Keratinocyte (primary cell): ENCODE data around the gene TPK1. TPM values are rescaled to one million over a fixed set of nuclear protein-coding genes. Genes with fewer than 3 reads are reported as not detected.

Source experiments
- DNase-seq: peaks from one replicate; pipeline ENCODE4 v3.0.0-alpha.2; 2011; ENCODE audit warnings: low read depth, missing footprints, low spot score
- FAIRE-seq: peaks from 2 replicates; lab custom pipeline; 2011; peaks lifted over from hg19 to GRCh38; lab: Jason Lieb, UNC
- H2AFZ ChIP-seq: 2 replicates; pipeline ENCODE4 v1.6.0; 2012; ENCODE audit warnings: low read length, control low read depth, inconsistent platforms; ENCODE audit not compliant: control insufficient read depth
- H3K27ac ChIP-seq: 2 replicates; pipeline ENCODE4 v1.5.1; 2011; ENCODE audit warnings: low read length; ENCODE audit not compliant: control insufficient read depth, insufficient read depth
- H3K27me3 ChIP-seq: 3 replicates; pipeline ENCODE4 v1.6.0; 2011; ENCODE audit warnings: low read length; ENCODE audit not compliant: control insufficient read depth, insufficient read depth; ENCODE audit errors: extremely low read depth
- H3K36me3 ChIP-seq, 2 experiments: 2 replicates in 1 of 2; 3 replicates in 1 of 2; pipeline ENCODE4 v1.5.1; 2011; ENCODE audit warnings: low read length in 2 of 2, mild to moderate bottlenecking in 1 of 2; ENCODE audit not compliant: control insufficient read depth in 2 of 2, insufficient read depth in 2 of 2; ENCODE audit errors: extremely low read depth in 1 of 2
- H3K4me1 ChIP-seq: 3 replicates; pipeline ENCODE4 v1.5.1; 2011; ENCODE audit warnings: low read length; ENCODE audit not compliant: control insufficient read depth, insufficient read depth; ENCODE audit errors: extremely low read depth
- H3K4me2 ChIP-seq: 3 replicates; pipeline ENCODE4 v1.6.0; 2011; ENCODE audit warnings: low read depth, low read length; ENCODE audit not compliant: control insufficient read depth, insufficient read depth; ENCODE audit errors: extremely low read depth
- H3K4me3 ChIP-seq, 3 experiments: fragments of 200-600 bp in 1 of 3; sonication (generic) in 1 of 3; 2 replicates in 2 of 3; 3 replicates in 1 of 3; pipeline ENCODE4 v1.5.1; 2011 to 2016; ENCODE audit warnings: low read length in 3 of 3, mild to moderate bottlenecking in 3 of 3, control low read depth in 2 of 3, inconsistent platforms in 1 of 3, low read depth in 1 of 3, mixed read lengths in 1 of 3, mixed run types in 1 of 3, moderate library complexity in 1 of 3; ENCODE audit not compliant: control insufficient read depth in 2 of 3, insufficient read depth in 2 of 3; ENCODE audit errors: extremely low read depth in 1 of 3
- H3K79me2 ChIP-seq: 2 replicates; pipeline ENCODE4 v1.6.0; 2012; ENCODE audit warnings: low read length; ENCODE audit not compliant: control insufficient read depth, insufficient read depth
- H3K9ac ChIP-seq: 3 replicates; pipeline ENCODE4 v1.6.0; 2011; ENCODE audit warnings: low read length; ENCODE audit not compliant: control insufficient read depth, insufficient read depth; ENCODE audit errors: extremely low read depth
- H3K9me1 ChIP-seq: 3 replicates; pipeline ENCODE4 v1.6.0; 2011; ENCODE audit warnings: low read length; ENCODE audit not compliant: control insufficient read depth, insufficient read depth; ENCODE audit errors: extremely low read depth
- H3K9me3 ChIP-seq: 2 replicates; pipeline ENCODE4 v1.5.1; 2012; ENCODE audit warnings: low read depth, low read length; ENCODE audit not compliant: control insufficient read depth
- H4K20me1 ChIP-seq: 3 replicates; pipeline ENCODE4 v1.6.0; 2011; ENCODE audit warnings: low read length; ENCODE audit not compliant: control insufficient read depth, insufficient read depth; ENCODE audit errors: extremely low read depth
- EZH2 ChIP-seq: IDR thresholded peaks from one replicate; pipeline ENCODE4 v1.6.1; 2012; ENCODE audit warnings: inconsistent platforms, mild to moderate bottlenecking, low read length, moderate library complexity
- dilution Hi-C: fragments of 300-500 bp; cut with MboI; formaldehyde crosslinking; loops from one replicate; pipeline ENCODE4 v1.7.0; 2020; ENCODE audit warnings: low sequenced_read_pairs; ENCODE audit not compliant: extremely low pct_ligation_motif_present
- polyA plus RNA-seq, 5 experiments: library from polyadenylated mRNA; depleted of rRNA in 3 of 5; stranded (reverse) in 3 of 5; stranded (forward) in 1 of 5; unstranded in 1 of 5; fragments of >200 nt; gene quantifications; 1 replicate in 1 of 5; 2 replicates in 3 of 5; 3 replicates in 1 of 5; pipeline versions ENCODE4 v1.2.1 to v1.2.3, GENCODE V29; 2011 to 2012; ENCODE audit warnings: missing spikeins in 2 of 5, low read depth in 1 of 5, low replicate concordance in 1 of 5
- TF ChIP-seq, protein P1 (sequence below), 3 experiments: IDR thresholded peaks in 1 of 3; conservative IDR thresholded peaks in 1 of 3; optimal IDR thresholded peaks in 1 of 3; 2 replicates in 2 of 3; 3 replicates in 1 of 3; pipeline versions ENCODE3 to v1.5.1; 2011; ENCODE audit warnings: low read length in 3 of 3, mild to moderate bottlenecking in 3 of 3, moderate library complexity in 2 of 3, control low read depth in 1 of 3, inconsistent platforms in 1 of 3; ENCODE audit not compliant: insufficient read depth in 2 of 3; ENCODE audit errors: extremely low read depth in 1 of 3

The TPK1 gene
- polyA plus RNA-seq, 1 donor (not counting 4 experiments of a cell fraction or from before 2014, with no cell fraction given): 1.9 TPM

DNA sequence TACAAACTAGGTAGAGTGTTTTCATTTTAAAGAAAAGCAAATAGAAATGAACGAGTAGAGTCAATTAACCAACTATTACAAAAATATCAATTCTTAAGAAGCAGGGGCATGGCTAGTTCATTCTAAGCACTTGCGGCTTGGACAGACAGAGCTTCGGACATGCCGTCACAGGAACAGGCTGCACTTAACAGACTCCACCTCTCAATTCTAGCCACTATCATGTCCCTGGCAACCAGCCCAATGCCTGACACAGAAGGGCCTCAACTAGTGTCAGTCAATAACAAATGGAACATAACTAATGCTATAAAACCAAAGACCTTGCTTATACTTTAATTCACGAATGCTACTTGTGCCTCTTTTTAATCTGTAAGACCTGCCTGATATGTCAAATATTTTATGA lies 74.4 kb downstream of the TPK1 start:
- TF ChIP-seq, protein P1, sequence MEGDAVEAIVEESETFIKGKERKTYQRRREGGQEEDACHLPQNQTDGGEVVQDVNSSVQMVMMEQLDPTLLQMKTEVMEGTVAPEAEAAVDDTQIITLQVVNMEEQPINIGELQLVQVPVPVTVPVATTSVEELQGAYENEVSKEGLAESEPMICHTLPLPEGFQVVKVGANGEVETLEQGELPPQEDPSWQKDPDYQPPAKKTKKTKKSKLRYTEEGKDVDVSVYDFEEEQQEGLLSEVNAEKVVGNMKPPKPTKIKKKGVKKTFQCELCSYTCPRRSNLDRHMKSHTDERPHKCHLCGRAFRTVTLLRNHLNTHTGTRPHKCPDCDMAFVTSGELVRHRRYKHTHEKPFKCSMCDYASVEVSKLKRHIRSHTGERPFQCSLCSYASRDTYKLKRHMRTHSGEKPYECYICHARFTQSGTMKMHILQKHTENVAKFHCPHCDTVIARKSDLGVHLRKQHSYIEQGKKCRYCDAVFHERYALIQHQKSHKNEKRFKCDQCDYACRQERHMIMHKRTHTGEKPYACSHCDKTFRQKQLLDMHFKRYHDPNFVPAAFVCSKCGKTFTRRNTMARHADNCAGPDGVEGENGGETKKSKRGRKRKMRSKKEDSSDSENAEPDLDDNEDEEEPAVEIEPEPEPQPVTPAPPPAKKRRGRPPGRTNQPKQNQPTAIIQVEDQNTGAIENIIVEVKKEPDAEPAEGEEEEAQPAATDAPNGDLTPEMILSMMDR (optimal IDR thresholded peaks at IDR 0.05 in 1 of 3, IDR thresholded peaks at IDR 0.05 in 1 of 3, conservative IDR thresholded peaks at IDR 0.05 in 1 of 3; ENCODE audit: extremely low read depth in 1 of 3, insufficient read depth in 2 of 3, low read length in 3 of 3): no peak
- no peak for TF ChIP-seq EZH2
- dilution Hi-C loops: no loop called here
- H3K4me1 ChIP-seq: no peaks in the 10 kb centered on the region
- no peak overlapping the region for H3K4me3 ChIP-seq
- H3K9ac ChIP-seq: no peak overlapping the region
- no peak overlapping the region for H2AFZ ChIP-seq
- H3K79me2 ChIP-seq: no peaks in the 10 kb centered on the region
- H3K36me3 ChIP-seq: no peaks in the 10 kb centered on the region
- H3K9me3 ChIP-seq: no peaks in the 10 kb centered on the region
- no peaks in the 10 kb centered on the region for H3K27me3 ChIP-seq
- DNase-seq: no peak
- H3K9me1 ChIP-seq: no peaks in the 10 kb centered on the region
- H3K27ac ChIP-seq: no peak overlapping the region
- H4K20me1 ChIP-seq: no peaks in the 10 kb centered on the region
- FAIRE-seq: no peak
- no peak overlapping the region for H3K4me2 ChIP-seq

DNA sequence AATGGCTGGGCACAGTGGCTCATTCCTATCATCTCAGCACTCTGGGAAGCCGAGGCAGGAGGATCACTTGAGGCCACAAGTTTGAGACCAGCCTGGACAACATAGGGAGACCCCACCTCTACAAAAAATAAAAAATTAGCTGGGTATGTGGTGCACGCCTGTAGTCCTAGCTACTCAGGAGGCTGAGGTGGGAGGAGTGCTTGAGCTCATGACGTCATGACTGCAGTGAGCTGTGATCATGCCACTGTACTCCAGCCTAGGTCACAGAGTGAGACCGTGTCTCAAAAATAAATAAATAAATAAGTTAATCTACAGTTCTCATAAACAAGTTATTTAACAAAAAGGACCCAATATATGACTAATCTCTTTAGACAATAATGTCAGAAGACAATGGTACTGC lies 76.2 kb downstream of the TPK1 start:
- Histone ChIP-seq H3K4me1 (no peaks in the 10 kb centered on the region), H3K79me2 (no peaks in the 10 kb centered on the region), H3K27me3 (no peaks in the 10 kb centered on the region), H3K4me3 (no peak overlapping the region), H3K36me3 (no peaks in the 10 kb centered on the region), H3K27ac (no peak overlapping the region), H3K9me1 (no peaks in the 10 kb centered on the region), H3K4me2 (no peak overlapping the region), H2AFZ (no peak overlapping the region), H3K9ac (no peak overlapping the region), H4K20me1 (no peaks in the 10 kb centered on the region), H3K9me3 (no peaks in the 10 kb centered on the region)
- FAIRE-seq (no peak), DNase-seq (no peak)
- TF ChIP-seq EZH2: no peak
- TF ChIP-seq, protein P1 (optimal IDR thresholded peaks at IDR 0.05 in 1 of 3, IDR thresholded peaks at IDR 0.05 in 1 of 3, conservative IDR thresholded peaks at IDR 0.05 in 1 of 3; ENCODE audit: extremely low read depth in 1 of 3, insufficient read depth in 2 of 3, low read length in 3 of 3): no peak
- dilution Hi-C loops: no loop called here
